Progenitor cell of endocrine pancreas (in vitro differentiated cells): ENCODE results near the gene ZNF747. TPM values are rescaled to one million over a fixed set of nuclear protein-coding genes. Genes with fewer than 3 reads are reported as not detected.

ENCODE experiments used
- DNase-seq: peaks from one replicate; pipeline ENCODE4 v3.0.0; 2021; ENCODE audit warnings: low spot score; ENCODE audit not compliant: unreplicated experiment
- H3K27ac Mint-ChIP-seq: 2 replicates; pipeline ENCODE4 v1.8.0; 2021; ENCODE audit warnings: mild to moderate bottlenecking, moderate library complexity, mixed read lengths
- H3K27me3 Mint-ChIP-seq: 2 replicates; pipeline ENCODE4 v1.8.0; 2021; ENCODE audit warnings: mixed read lengths
- H3K36me3 Mint-ChIP-seq: 2 replicates; pipeline ENCODE4 v1.8.0; 2022; ENCODE audit warnings: mixed read lengths; ENCODE audit not compliant: insufficient read depth
- H3K4me1 Mint-ChIP-seq: 2 replicates; pipeline ENCODE4 v1.8.0; 2021; ENCODE audit warnings: low read depth, mixed read lengths
- H3K4me3 Mint-ChIP-seq: 2 replicates; pipeline ENCODE4 v1.8.0; 2021; ENCODE audit warnings: low read depth, mild to moderate bottlenecking, moderate library complexity, mixed read lengths
- H3K9me3 Mint-ChIP-seq: 2 replicates; pipeline ENCODE4 v1.8.0; 2021; ENCODE audit warnings: low read depth, mixed read lengths
- CTCF ChIP-seq: fragments of 200-600 bp; sonication (generic); IDR thresholded peaks from one replicate; pipeline ENCODE4 v1.5.0; 2021; ENCODE audit warnings: antibody characterized with exemption, mild to moderate bottlenecking; ENCODE audit not compliant: unreplicated experiment
- total RNA-seq: library from RNA; stranded (reverse); gene quantifications from 2 replicates; pipeline ENCODE4 v1.2.1, GENCODE V29; 2021

Gene ZNF747
- total RNA-seq, 1 donor from 2014 or later: 18.1 TPM

DNA sequence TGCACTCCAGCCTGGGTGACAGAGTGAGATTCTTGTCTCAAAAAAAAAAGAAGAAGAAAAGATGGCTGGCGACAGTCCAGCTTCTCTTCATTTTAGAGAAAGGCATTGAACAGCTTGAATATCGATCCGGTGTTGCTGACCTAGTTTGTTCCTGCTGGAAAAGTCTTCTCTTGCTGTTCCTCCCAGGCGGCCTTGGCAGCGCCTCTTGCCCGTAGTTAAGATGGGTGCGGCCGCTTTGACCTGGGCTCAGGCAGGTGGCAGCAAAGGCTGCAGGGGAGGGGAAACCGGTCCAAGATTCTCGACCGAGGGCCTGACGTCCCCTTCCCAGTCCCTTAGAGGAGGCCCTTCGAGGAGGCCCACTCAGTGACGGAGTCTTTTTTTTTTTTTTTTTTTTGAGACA is 27.4 kb upstream of the ZNF747 start:
- no peak overlapping the region for H3K4me3 Mint-ChIP-seq
- peaks cover 12% of the 10 kb centered on the region for H3K4me1 Mint-ChIP-seq
- H3K36me3 Mint-ChIP-seq: peaks cover 5% of the 10 kb centered on the region
- DNase-seq: no peak
- no peak overlapping the region for H3K27ac Mint-ChIP-seq
- H3K9me3 Mint-ChIP-seq: peaks cover 4% of the 10 kb centered on the region
- TF ChIP-seq CTCF: no peak
- peaks cover 3% of the 10 kb centered on the region for H3K27me3 Mint-ChIP-seq

- no peak for DNase-seq
- no peak overlapping the region for H3K4me3 Mint-ChIP-seq
- H3K9me3 Mint-ChIP-seq: peaks cover 4% of the 10 kb centered on the region
- peaks cover 10% of the 10 kb centered on the region for H3K4me1 Mint-ChIP-seq
- peaks cover 3% of the 10 kb centered on the region for H3K27me3 Mint-ChIP-seq
- TF ChIP-seq CTCF: no peak
- no peak overlapping the region for H3K27ac Mint-ChIP-seq
- peaks cover 7% of the 10 kb centered on the region for H3K36me3 Mint-ChIP-seq
Measured at GRCh38 chr16:30561089-30561816, 26.6 kb upstream of the ZNF747 start.

- Mint-ChIP-seq H3K9me3 (peaks cover 4% of the 10 kb centered on the region), H3K4me3 (no peak overlapping the region), H3K27me3 (peaks cover 3% of the 10 kb centered on the region), H3K36me3 (peaks cover 14% of the 10 kb centered on the region), H3K4me1 (peaks cover 7% of the 10 kb centered on the region), H3K27ac (peak overlapping the region; percentile 96)
- no peak for DNase-seq
- TF ChIP-seq CTCF: no peak
Measured at GRCh38 chr16:30559690-30560089, 25.0 kb upstream of the ZNF747 start.

DNA sequence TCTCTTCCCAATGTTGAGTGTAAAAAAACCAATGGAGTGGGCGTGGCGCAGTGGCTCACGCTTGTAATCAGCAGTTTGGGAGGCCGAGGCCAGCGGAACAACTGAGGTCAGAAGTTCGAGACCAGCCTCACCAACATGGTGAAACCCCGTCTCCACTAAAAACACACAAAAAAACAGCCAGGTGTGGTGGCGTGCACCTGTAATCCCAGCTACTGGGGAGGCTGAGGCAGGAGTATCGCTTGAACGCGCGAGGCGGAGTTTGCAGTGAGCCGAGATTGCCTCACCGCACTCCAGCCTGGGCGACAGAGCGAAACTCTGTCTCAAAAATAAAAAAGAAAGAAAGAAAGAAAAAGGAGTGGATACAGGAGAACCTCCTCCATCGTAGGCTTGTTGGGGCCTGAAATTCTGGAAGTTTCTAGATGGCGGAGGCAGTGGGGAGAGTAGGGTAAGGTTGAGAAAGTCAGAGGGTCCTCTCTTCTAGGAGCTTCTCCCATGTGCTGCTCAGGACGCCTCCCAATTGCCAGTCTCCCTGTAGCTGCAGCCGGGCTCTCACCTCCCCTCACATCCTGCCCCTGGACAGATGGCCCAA is 24.2 kb upstream of the ZNF747 start:
- Mint-ChIP-seq H3K27me3 (peaks cover 3% of the 10 kb centered on the region), H3K4me1 (peaks cover 12% of the 10 kb centered on the region), H3K9me3 (peaks cover 4% of the 10 kb centered on the region), H3K4me3 (peak overlapping the region; percentile 78), H3K36me3 (peaks cover 21% of the 10 kb centered on the region), H3K27ac (peak overlapping the region; percentile 96)
- DNase-seq: no peak
- no peak for TF ChIP-seq CTCF

GRCh38 chr16:30557957-30558788 is 23.5 kb upstream of the ZNF747 start, which contains the start of gene ZNF764:
ZNF764 (minus strand) TSS chr16:30558374; CDS start chr16:30558182, 192 bp downstream.
- TF ChIP-seq CTCF: peak; percentile 18
- peak within 1 kb of the TSS; percentile 96 for H3K27ac Mint-ChIP-seq
- peaks cover 4% of the 10 kb centered on the region for H3K9me3 Mint-ChIP-seq
- H3K36me3 Mint-ChIP-seq: peaks cover 28% of the 10 kb centered on the region
- H3K4me1 Mint-ChIP-seq: peaks cover 19% of the 10 kb centered on the region
- H3K4me3 Mint-ChIP-seq: peak within 1 kb of the TSS; percentile 78
- H3K27me3 Mint-ChIP-seq: peaks cover 3% of the 10 kb centered on the region
- DNase-seq: peak; percentile 83
